Heart left ventricle (tissue), 16 donors: ENCODE results near the gene DPP3. TPM values are rescaled to one million over a fixed set of nuclear protein-coding genes. Genes with fewer than 3 reads are reported as not detected.
"Not testable (repeated sequence)": the region's sequence is repeated elsewhere in the genome, so short reads cannot be mapped to it uniquely, and the experiment has no call there.

ENCODE experiments used
- ATAC-seq, 4 donors: fragments of 200-7000 bp; cut with Tn5 transposase; one replicate each; pipeline ENCODE4 v1.9.1; 2020 to 2022; ENCODE audit warnings: moderate library complexity in 4 of 4, mild to moderate bottlenecking in 3 of 4, moderate number of reproducible peaks in 1 of 4
- DNase-seq, 5 donors: peaks; one replicate each; pipeline ENCODE4 v3.0.0-alpha.2; 2020
- H3K27ac ChIP-seq, 12 donors: fragments of 200-600 bp; sonication (generic) in 4 of 12; one replicate each; pipeline versions ENCODE4 v1.5.0 to v1.8.0; 2016 to 2022; ENCODE audit warnings: mild to moderate bottlenecking in 2 of 12
- H3K27me3 ChIP-seq, 9 donors: fragments of 200-600 bp; sonication (generic) in 2 of 9; one replicate each; pipeline versions ENCODE4 v1.5.1 to v1.8.0; 2016 to 2022; ENCODE audit warnings: mild to moderate bottlenecking in 3 of 9
- H3K36me3 ChIP-seq, 9 donors: fragments of 200-600 bp; sonication (generic) in 2 of 9; one replicate each; pipeline versions ENCODE4 v1.5.0 to v1.8.0; 2018 to 2022; ENCODE audit warnings: mild to moderate bottlenecking in 2 of 9
- H3K4me1 ChIP-seq, 12 donors: fragments of 200-600 bp; sonication (generic) in 4 of 12; one replicate each; pipeline versions ENCODE4 v1.5.0 to v1.8.0; 2016 to 2022; ENCODE audit warnings: mild to moderate bottlenecking in 3 of 12
- H3K4me3 ChIP-seq, 12 donors: fragments of 200-600 bp; sonication (generic) in 4 of 12; one replicate each; pipeline versions ENCODE4 v1.5.0 to v1.8.0; 2017 to 2022; ENCODE audit warnings: mild to moderate bottlenecking in 9 of 12, moderate library complexity in 4 of 12
- H3K9me3 ChIP-seq, 12 donors: fragments of 200-600 bp; sonication (generic) in 4 of 12; one replicate each; pipeline versions ENCODE4 v1.5.0 to v1.8.0; 2016 to 2022; ENCODE audit warnings: mild to moderate bottlenecking in 1 of 12
- CTCF ChIP-seq, 12 donors: fragments of 200-600 bp; sonication (generic) in 4 of 12; IDR thresholded peaks; one replicate each; pipeline versions ENCODE4 v1.5.0 to v1.8.0; 2018 to 2022; ENCODE audit warnings: antibody characterized with exemption in 12 of 12, mild to moderate bottlenecking in 5 of 12
- POLR2A ChIP-seq, 2 donors: fragments of 450-650 bp; IDR thresholded peaks; one replicate each; pipeline ENCODE4 v1.6.1; 2017; ENCODE audit warnings: antibody characterized with exemption in 2 of 2, mild to moderate bottlenecking in 2 of 2, moderate library complexity in 2 of 2
- WGBS, 4 donors: extraction: QIAGEN DNeasy Blood & Tissue Kit in 2 of 4; methylation state at CpG; one replicate each; pipeline versions ENCODE4 v1.1.5 to v1.1.7; 2013 to 2018; 5-methylcytosine and 5-hydroxymethylcytosine counted together
- intact Hi-C, 10 donors: fragments of 100-400 bp; cut with DNase I; formaldehyde crosslinking; loops; one replicate each; pipeline versions ENCODE4 v1.11.1 to v1.14.2; 2022
- polyA plus RNA-seq, 2 donors: library from polyadenylated mRNA; stranded (reverse); fragments of 200-250 nt; gene quantifications; one replicate each; pipeline ENCODE4 v1.2.3, GENCODE V29; 2013
- total RNA-seq, 9 donors: library from RNA; depleted of rRNA in 2 of 9; stranded (reverse); fragments of >200 nt in 2 of 9; fragmentation: NEBNext Ultra II Directional in 3 of 9; extraction: Animal tissue kit (Norgen Biotek cat#: 25700) in 3 of 9; gene quantifications; one replicate each; pipeline versions ENCODE4 v1.1.0 to v1.2.4, GENCODE V29; 2016 to 2023
- donor health status: ischemic (EF 13 %, LVEDD 7.1; RV severe dilation, severe dysfunction).
- donor health status: healthy with polysubstance abuse.
- donor health status: DM: no; HTN: yes; CAD: no.
- donor health status: DM: no; HTN: no; CAD: no.
- donor health status: ischemic (EF 25% LVEDD 6.9; RV normal size, moderate dysfunction).
- donor health status: ischemic (EF 25% LVEDD 5.7; RV mildly dilated, moderate dysfunction).
- donor health status: healthy.
- donor health status: DM: yes; HTN: yes; CAD: no.
- donor health status: ischemic (EF 35%, LVEDD 5.7; RV mildly dilated, moderate dysfunction).
- donor health status: nonischemic (EF 11% LVEDD 7.7; RV severe dilation, severe dysfunction).
- donor health status: DM: yes; HTN: yes; CAD: no.
- donor health status: PGD.
- donor health status: ischemic (EF 29% LVEDD 5.4; RV normal size, mild dysfunction).
- donor health status: nonischemic (EF 23%, LVEDD 6.1; RV moderate dilation, normal function).

The DPP3 gene
- total and polyA plus RNA-seq, 11 donors, result 6.2 to 43.1 (median 14.9) TPM

GRCh38 chr11:66539870-66540213 is 59.6 kb downstream of the DPP3 start:
- 91 to 97% (median 95%) methylated on average over 10 of the region's 10 CpGs for WGBS, 4 donors
- no peak for TF ChIP-seq CTCF (IDR thresholded peaks at IDR 0.05)
- no peak for TF ChIP-seq POLR2A (IDR thresholded peaks at IDR 0.05)
- Histone ChIP-seq H3K4me1 (peaks cover 0 to 26% (median 7%) of the 10 kb centered on the region in 12 donors), H3K4me3 (no peak overlapping the region), H3K9me3 (no peaks in the 10 kb centered on the region), H3K27me3 (no peaks in the 10 kb centered on the region), H3K36me3 (peaks cover 0 to 64% (median 42%) of the 10 kb centered on the region in 9 donors), H3K27ac (no peak overlapping the region)
- intact Hi-C loops, result no loop called here
- DNase-seq (no peak), ATAC-seq (no peak)

- H3K27ac ChIP-seq, ATAC-seq, DNase-seq, H3K27me3 ChIP-seq, H3K9me3 ChIP-seq, intact Hi-C loops, H3K4me3 ChIP-seq: not testable (repeated sequence)
- WGBS, 4 donors, result 78 to 86% (median 83%) methylated on average over 8 of the region's 8 CpGs
- peaks cover 0 to 33% (median 14%) of the 10 kb centered on the region in 12 donors for H3K4me1 ChIP-seq
- H3K36me3 ChIP-seq, result peaks cover 0 to 56% (median 42%) of the 10 kb centered on the region in 9 donors
Observed at GRCh38 chr11:66540598-66540997, 60.4 kb downstream of the DPP3 start.

DNA sequence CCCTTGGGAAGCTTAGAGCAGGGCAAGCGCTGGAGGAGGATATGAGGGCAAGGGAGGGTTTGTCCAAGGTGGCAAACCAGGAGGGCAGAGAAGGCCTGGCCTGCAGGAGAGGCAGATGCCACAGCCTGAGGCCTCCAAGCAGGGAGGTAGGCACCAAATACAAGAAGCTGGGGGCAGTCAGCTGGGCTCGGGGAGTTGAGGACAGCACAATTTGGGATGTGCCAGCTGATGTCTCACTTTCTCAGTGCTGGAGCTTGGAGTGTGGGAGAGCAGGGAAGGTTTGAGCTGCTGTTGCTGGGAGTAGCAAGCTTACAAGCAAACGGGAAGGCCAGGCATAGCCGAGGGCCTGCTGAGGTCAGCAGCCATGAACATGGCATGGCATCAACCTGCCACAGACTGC is 61.7 kb downstream of the DPP3 start:
- no peak overlapping the region for H3K27ac ChIP-seq
- no peaks in the 10 kb centered on the region for H3K9me3 ChIP-seq
- peaks cover 2 to 40% (median 22%) of the 10 kb centered on the region in 12 donors for H3K4me1 ChIP-seq
- TF ChIP-seq CTCF (IDR thresholded peaks at IDR 0.05) (no peak), POLR2A (IDR thresholded peaks at IDR 0.05) (no peak)
- intact Hi-C loops, result no loop called here
- DNase-seq (no peak), ATAC-seq (no peak)
- 80 to 91% (median 87%) methylated on average over 4 of the region's 4 CpGs for WGBS, 4 donors
- peaks cover 0 to 47% (median 36%) of the 10 kb centered on the region in 9 donors for H3K36me3 ChIP-seq
- no peaks in the 10 kb centered on the region for H3K27me3 ChIP-seq
- H3K4me3 ChIP-seq, result no peak overlapping the region

GRCh38 chr11:66542362-66542761 is 62.1 kb downstream of the DPP3 start:
- DNase-seq (no peak), ATAC-seq (no peak)
- TF ChIP-seq POLR2A (IDR thresholded peaks at IDR 0.05) (no peak), CTCF (IDR thresholded peaks at IDR 0.05) (no peak)
- no peak overlapping the region for H3K4me3 ChIP-seq
- H3K36me3 ChIP-seq, result peaks cover 0 to 47% (median 31%) of the 10 kb centered on the region in 9 donors
- H3K9me3 ChIP-seq, result no peaks in the 10 kb centered on the region
- no peak overlapping the region for H3K27ac ChIP-seq
- no peaks in the 10 kb centered on the region for H3K27me3 ChIP-seq
- 88 to 94% (median 89%) methylated on average over 10 of the region's 10 CpGs for WGBS, 4 donors
- intact Hi-C loops, result no loop called here
- H3K4me1 ChIP-seq, result peaks cover 2 to 40% (median 22%) of the 10 kb centered on the region in 12 donors
